ENCODE results near the gene GPC4. TPM values are rescaled to one million over a fixed set of nuclear protein-coding genes. Genes with fewer than 3 reads are reported as not detected.
"Not testable (repeated sequence)": the region's sequence is repeated elsewhere in the genome, so short reads cannot be mapped to it uniquely, and the experiment has no call there.

Gene GPC4
- polyA plus RNA-seq, 6 donors from 2014 or later, result 0.25 to 1.3 (median 1.1) TPM; not detected in 1

GRCh38 chrX:133305348-133305747 lies 109.9 kb downstream of the GPC4 start:
- H3K36me3 Mint-ChIP-seq, result no peaks in the 10 kb centered on the region
- ATAC-seq (ENCODE audit: low read depth in 2 of 2), result no peak

GRCh38 chrX:133302775-133303445 lies 112.4 kb downstream of the GPC4 start:
- H3K36me3 Mint-ChIP-seq, result no peaks in the 10 kb centered on the region
- peaks cover 0 to 4% (median 0%) of the 10 kb centered on the region in 3 donors for H3K4me1 Mint-ChIP-seq
- no peak overlapping the region for H3K27ac Mint-ChIP-seq
- DNase-seq (no peak), ATAC-seq (ENCODE audit: low read depth in 2 of 2) (no peak)
- no peak overlapping the region for H3K4me3 Mint-ChIP-seq
- peaks cover 0 to 4% (median 0%) of the 10 kb centered on the region in 7 donors for H3K9me3 Mint-ChIP-seq
- no peaks in the 10 kb centered on the region for H3K27me3 Mint-ChIP-seq

More at GRCh38 chrX:133305348-133305747, 109.9 kb downstream of the GPC4 start:
- Mint-ChIP-seq H3K4me1 (peaks cover 0 to 4% (median 0%) of the 10 kb centered on the region in 3 donors), H3K9me3 (peaks cover 0 to 4% (median 0%) of the 10 kb centered on the region in 7 donors), H3K4me3 (no peak overlapping the region), H3K27ac (no peak overlapping the region), H3K27me3 (peaks cover 0 to 10% (median 0%) of the 10 kb centered on the region in 3 donors)
- DNase-seq, result no peak

- DNase-seq (no peak), ATAC-seq (ENCODE audit: low read depth in 2 of 2) (no peak)
- Mint-ChIP-seq H3K36me3 (no peaks in the 10 kb centered on the region), H3K4me3 (no peak overlapping the region), H3K4me1 (peaks cover 0 to 4% (median 0%) of the 10 kb centered on the region in 3 donors), H3K27me3 (peaks cover 0 to 3% (median 0%) of the 10 kb centered on the region in 3 donors), H3K27ac (no peak overlapping the region), H3K9me3 (peaks cover 0 to 4% (median 0%) of the 10 kb centered on the region in 7 donors)
These were observed 114.7 kb downstream of the GPC4 start for GRCh38 chrX:133300591-133300990.

GRCh38 chrX:133297284-133297683 lies 118.0 kb downstream of the GPC4 start:
- Mint-ChIP-seq H3K27ac (no peak overlapping the region), H3K4me3 (no peak overlapping the region), H3K36me3 (no peaks in the 10 kb centered on the region), H3K27me3 (peaks cover 0 to 8% (median 0%) of the 10 kb centered on the region in 3 donors), H3K9me3 (no peaks in the 10 kb centered on the region), H3K4me1 (no peaks in the 10 kb centered on the region)
- DNase-seq, result no peak
- ATAC-seq (ENCODE audit: low read depth in 2 of 2), result no peak

- Mint-ChIP-seq H3K27ac (no peak overlapping the region), H3K36me3 (no peaks in the 10 kb centered on the region), H3K9me3 (peaks cover 0 to 4% (median 0%) of the 10 kb centered on the region in 7 donors), H3K4me3 (no peak overlapping the region), H3K27me3 (peaks cover 0 to 8% (median 0%) of the 10 kb centered on the region in 3 donors), H3K4me1 (no peaks in the 10 kb centered on the region)
- DNase-seq (no peak), ATAC-seq (ENCODE audit: low read depth in 2 of 2) (no peak)
These were observed 121.2 kb downstream of the GPC4 start for GRCh38 chrX:133294126-133294525.

GRCh38 chrX:133290076-133290475 lies 125.2 kb downstream of the GPC4 start:
- DNase-seq, result no peak
- peaks cover 0 to 12% (median 0%) of the 10 kb centered on the region in 7 donors for H3K9me3 Mint-ChIP-seq
- H3K27me3 Mint-ChIP-seq, result no peaks in the 10 kb centered on the region
- H3K4me3 Mint-ChIP-seq, result no peak overlapping the region
- H3K4me1 Mint-ChIP-seq, result no peaks in the 10 kb centered on the region
- H3K36me3 Mint-ChIP-seq, result no peaks in the 10 kb centered on the region
- no peak overlapping the region for H3K27ac Mint-ChIP-seq
- no peak for ATAC-seq (ENCODE audit: low read depth in 2 of 2)

- Mint-ChIP-seq H3K36me3 (no peaks in the 10 kb centered on the region), H3K4me1 (no peaks in the 10 kb centered on the region), H3K9me3 (peaks cover 0 to 12% (median under 1%) of the 10 kb centered on the region in 7 donors), H3K27me3 (no peaks in the 10 kb centered on the region), H3K4me3 (no peak overlapping the region), H3K27ac (no peak overlapping the region)
- no peak for ATAC-seq (ENCODE audit: low read depth in 2 of 2)
- DNase-seq, result no peak
These were observed 127.4 kb downstream of the GPC4 start for GRCh38 chrX:133287860-133288259.

- Mint-ChIP-seq H3K36me3 (no peaks in the 10 kb centered on the region), H3K27me3 (peaks cover 0 to 7% (median 0%) of the 10 kb centered on the region in 3 donors), H3K9me3 (peaks cover 0 to 22% (median 4%) of the 10 kb centered on the region in 7 donors), H3K27ac (no peak overlapping the region), H3K4me3 (no peak overlapping the region), H3K4me1 (no peaks in the 10 kb centered on the region)
- DNase-seq (no peak), ATAC-seq (ENCODE audit: low read depth in 2 of 2) (no peak)
These were observed 129.9 kb downstream of the GPC4 start for GRCh38 chrX:133285341-133285740.

GRCh38 chrX:133279112-133279730 lies 136.1 kb downstream of the GPC4 start:
- not testable (repeated sequence) for H3K36me3 Mint-ChIP-seq; H3K4me1 Mint-ChIP-seq; DNase-seq; ATAC-seq (ENCODE audit: low read depth in 2 of 2); H3K27me3 Mint-ChIP-seq; H3K4me3 Mint-ChIP-seq; H3K27ac Mint-ChIP-seq
- H3K9me3 Mint-ChIP-seq, result peaks cover 0 to 38% (median 3%) of the 10 kb centered on the region in 7 donors

- ATAC-seq (ENCODE audit: low read depth in 2 of 2) (no peak), DNase-seq (no peak)
- Mint-ChIP-seq H3K4me1 (no peaks in the 10 kb centered on the region), H3K27me3 (peaks cover 0 to 14% (median 0%) of the 10 kb centered on the region in 3 donors), H3K36me3 (no peaks in the 10 kb centered on the region), H3K27ac (no peak overlapping the region), H3K9me3 (peaks cover 0 to 11% (median 0%) of the 10 kb centered on the region in 7 donors), H3K4me3 (no peak overlapping the region)
These were observed 142.1 kb downstream of the GPC4 start for GRCh38 chrX:133273180-133273579.

GRCh38 chrX:133269168-133269567 lies 146.1 kb downstream of the GPC4 start:
- Mint-ChIP-seq H3K4me1 (no peaks in the 10 kb centered on the region), H3K27ac (no peak overlapping the region), H3K9me3 (no peaks in the 10 kb centered on the region), H3K27me3 (peaks cover 0 to 8% (median 0%) of the 10 kb centered on the region in 3 donors), H3K4me3 (no peak overlapping the region), H3K36me3 (no peaks in the 10 kb centered on the region)
- DNase-seq (no peak), ATAC-seq (ENCODE audit: low read depth in 2 of 2) (no peak)

- no peak for ATAC-seq (ENCODE audit: low read depth in 2 of 2)
- Mint-ChIP-seq H3K9me3 (peaks cover 0 to 3% (median 0%) of the 10 kb centered on the region in 7 donors), H3K4me1 (no peaks in the 10 kb centered on the region), H3K36me3 (no peaks in the 10 kb centered on the region), H3K4me3 (no peak overlapping the region), H3K27ac (no peak overlapping the region), H3K27me3 (peaks cover 0 to 7% (median 0%) of the 10 kb centered on the region in 3 donors)
- no peak for DNase-seq
These were observed 147.7 kb downstream of the GPC4 start for GRCh38 chrX:133267621-133268020.

- ATAC-seq (ENCODE audit: low read depth in 2 of 2), result no peak
- H3K9me3 Mint-ChIP-seq, result peaks cover 0 to 3% (median 0%) of the 10 kb centered on the region in 7 donors
- no peak for DNase-seq
- peaks cover 0 to 18% (median 0%) of the 10 kb centered on the region in 3 donors for H3K27me3 Mint-ChIP-seq
- H3K4me3 Mint-ChIP-seq, result peak overlapping the region in 1 of 8 donors; percentile 33
- no peaks in the 10 kb centered on the region for H3K36me3 Mint-ChIP-seq
- no peak overlapping the region for H3K27ac Mint-ChIP-seq
- H3K4me1 Mint-ChIP-seq, result peaks cover 0 to 3% (median 0%) of the 10 kb centered on the region in 3 donors
These were observed 150.0 kb downstream of the GPC4 start for GRCh38 chrX:133265331-133265730.

- ATAC-seq (ENCODE audit: low read depth in 2 of 2), result no peak
- no peak for DNase-seq
- no peaks in the 10 kb centered on the region for H3K36me3 Mint-ChIP-seq
- H3K4me3 Mint-ChIP-seq, result no peak overlapping the region
- peaks cover 0 to 24% (median 0%) of the 10 kb centered on the region in 3 donors for H3K27me3 Mint-ChIP-seq
- no peak overlapping the region for H3K27ac Mint-ChIP-seq
- peaks cover 0 to 4% (median 0%) of the 10 kb centered on the region in 7 donors for H3K9me3 Mint-ChIP-seq
- H3K4me1 Mint-ChIP-seq, result peaks cover 0 to 3% (median 0%) of the 10 kb centered on the region in 3 donors
These were observed 156.8 kb downstream of the GPC4 start for GRCh38 chrX:133258481-133258880.

All from naive B cell (primary cell).